Measurements from ENCODE around the gene DHX35.

- no peak for TF ChIP-seq NFRKB (IDR thresholded peaks at IDR 0.05)
- TF ChIP-seq ARNT (IDR thresholded peaks at IDR 0.05), result no peak
- TF ChIP-seq SP1 (IDR thresholded peaks at IDR 0.05), result no peak
- no peak for TF ChIP-seq PKNOX1 (IDR thresholded peaks at IDR 0.05)
- no peak for TF ChIP-seq LEF1 (IDR thresholded peaks at IDR 0.05; ENCODE audit: borderline replicate concordance)
- TF ChIP-seq FOXA1 (IDR thresholded peaks at IDR 0.05), result no peak
- no peak for TF ChIP-seq FOXK2 (IDR thresholded peaks at IDR 0.05)
These were observed 25.1 kb upstream of the DHX35 start for GRCh38 chr20:38937000-38937399.
